GM12874 (cell line): ENCODE measurements around the gene KRTAP10-2.
"Not testable (repeated sequence)": the region's sequence is repeated elsewhere in the genome, so short reads cannot be mapped to it uniquely, and the experiment has no call there.

Source experiments
- TF ChIP-seq, protein P1 (sequence below): IDR thresholded peaks from 2 replicates; pipeline ENCODE4 v1.5.1; 2011; ENCODE audit warnings: low read depth, mild to moderate bottlenecking, control low read depth, low read length, moderate library complexity; ENCODE audit not compliant: insufficient read depth

Gene KRTAP10-2

GRCh38 chr21:44576025-44576420 lies 24.7 kb upstream of the KRTAP10-2 start:
- TF ChIP-seq, protein P1, sequence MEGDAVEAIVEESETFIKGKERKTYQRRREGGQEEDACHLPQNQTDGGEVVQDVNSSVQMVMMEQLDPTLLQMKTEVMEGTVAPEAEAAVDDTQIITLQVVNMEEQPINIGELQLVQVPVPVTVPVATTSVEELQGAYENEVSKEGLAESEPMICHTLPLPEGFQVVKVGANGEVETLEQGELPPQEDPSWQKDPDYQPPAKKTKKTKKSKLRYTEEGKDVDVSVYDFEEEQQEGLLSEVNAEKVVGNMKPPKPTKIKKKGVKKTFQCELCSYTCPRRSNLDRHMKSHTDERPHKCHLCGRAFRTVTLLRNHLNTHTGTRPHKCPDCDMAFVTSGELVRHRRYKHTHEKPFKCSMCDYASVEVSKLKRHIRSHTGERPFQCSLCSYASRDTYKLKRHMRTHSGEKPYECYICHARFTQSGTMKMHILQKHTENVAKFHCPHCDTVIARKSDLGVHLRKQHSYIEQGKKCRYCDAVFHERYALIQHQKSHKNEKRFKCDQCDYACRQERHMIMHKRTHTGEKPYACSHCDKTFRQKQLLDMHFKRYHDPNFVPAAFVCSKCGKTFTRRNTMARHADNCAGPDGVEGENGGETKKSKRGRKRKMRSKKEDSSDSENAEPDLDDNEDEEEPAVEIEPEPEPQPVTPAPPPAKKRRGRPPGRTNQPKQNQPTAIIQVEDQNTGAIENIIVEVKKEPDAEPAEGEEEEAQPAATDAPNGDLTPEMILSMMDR: no peak

- TF ChIP-seq, protein P1: no peak
Observed at GRCh38 chr21:44575307-44576024, 24.2 kb upstream of the KRTAP10-2 start.

DNA sequence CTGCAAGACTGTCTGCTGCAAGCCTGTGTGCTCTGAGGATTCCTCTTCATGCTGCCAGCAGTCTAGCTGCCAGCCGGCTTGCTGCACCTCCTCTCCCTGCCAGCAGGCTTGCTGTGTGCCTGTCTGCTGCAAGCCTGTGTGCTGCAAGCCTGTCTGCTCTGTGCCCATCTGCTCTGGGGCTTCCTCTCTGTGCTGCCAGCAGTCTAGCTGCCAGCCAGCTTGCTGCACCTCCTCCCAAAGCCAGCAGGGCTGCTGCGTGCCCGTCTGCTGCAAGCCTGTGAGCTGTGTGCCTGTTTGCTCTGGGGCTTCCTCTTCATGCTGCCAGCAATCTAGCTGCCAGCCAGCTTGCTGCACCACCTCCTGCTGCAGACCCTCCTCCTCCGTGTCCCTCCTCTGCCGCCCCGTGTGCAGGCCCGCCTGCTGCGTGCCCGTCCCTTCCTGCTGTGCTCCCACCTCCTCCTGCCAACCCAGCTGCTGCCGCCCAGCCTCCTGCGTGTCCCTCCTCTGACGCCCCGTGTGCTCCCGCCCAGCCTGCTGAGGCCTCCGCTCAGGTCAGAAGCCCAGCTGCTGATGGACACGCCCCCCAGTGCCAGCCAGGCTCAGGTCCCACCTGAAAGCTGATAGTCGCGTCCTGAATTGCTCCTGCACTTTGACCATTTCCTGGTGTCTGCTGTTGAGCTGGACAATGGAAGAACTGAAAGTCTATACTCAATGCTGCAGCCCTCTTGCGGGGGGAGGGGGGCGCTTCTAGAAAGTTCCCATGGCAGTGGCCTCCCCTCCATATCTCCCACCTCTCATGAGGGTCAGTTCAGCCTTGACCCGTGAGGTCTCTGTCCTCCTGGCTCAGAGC lies 23.4 kb upstream of the KRTAP10-2 start:
- TF ChIP-seq, protein P1: no peak

DNA sequence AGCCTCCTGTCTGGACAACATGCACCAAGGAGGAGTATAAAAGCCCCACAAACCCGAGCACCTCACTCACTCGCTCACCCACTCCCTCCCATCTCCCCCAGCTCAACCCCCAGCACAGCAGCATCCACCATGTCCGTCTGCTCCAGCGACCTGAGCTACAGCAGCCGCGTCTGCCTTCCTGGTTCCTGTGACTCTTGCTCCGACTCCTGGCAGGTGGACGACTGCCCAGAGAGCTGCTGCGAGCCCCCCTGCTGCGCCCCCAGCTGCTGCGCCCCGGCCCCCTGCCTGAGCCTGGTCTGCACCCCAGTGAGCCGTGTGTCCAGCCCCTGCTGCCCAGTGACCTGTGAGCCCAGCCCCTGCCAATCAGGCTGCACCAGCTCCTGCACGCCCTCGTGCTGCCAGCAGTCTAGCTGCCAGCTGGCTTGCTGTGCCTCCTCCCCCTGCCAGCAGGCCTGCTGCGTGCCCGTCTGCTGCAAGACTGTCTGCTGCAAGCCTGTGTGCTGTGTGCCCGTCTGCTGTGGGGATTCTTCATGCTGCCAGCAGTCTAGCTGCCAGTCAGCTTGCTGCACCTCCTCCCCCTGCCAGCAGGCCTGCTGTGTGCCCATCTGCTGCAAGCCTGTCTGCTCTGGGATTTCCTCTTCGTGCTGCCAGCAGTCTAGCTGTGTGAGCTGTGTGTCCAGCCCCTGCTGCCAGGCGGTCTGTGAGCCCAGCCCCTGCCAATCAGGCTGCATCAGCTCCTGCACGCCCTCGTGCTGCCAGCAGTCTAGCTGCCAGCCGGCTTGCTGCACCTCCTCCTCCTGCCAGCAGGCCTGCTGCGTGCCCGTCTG lies 22.5 kb upstream of the KRTAP10-2 start, which contains the start of gene KRTAP10-4:
TSS of gene KRTAP10-4 (plus strand) at position 100 of the 827 bp plus-strand sequence. CDS start at position 130, 30 bp downstream.
- TF ChIP-seq, protein P1: not testable (repeated sequence)

- TF ChIP-seq, protein P1: no peak
Observed at GRCh38 chr21:44572959-44573583, 21.8 kb upstream of the KRTAP10-2 start.

DNA sequence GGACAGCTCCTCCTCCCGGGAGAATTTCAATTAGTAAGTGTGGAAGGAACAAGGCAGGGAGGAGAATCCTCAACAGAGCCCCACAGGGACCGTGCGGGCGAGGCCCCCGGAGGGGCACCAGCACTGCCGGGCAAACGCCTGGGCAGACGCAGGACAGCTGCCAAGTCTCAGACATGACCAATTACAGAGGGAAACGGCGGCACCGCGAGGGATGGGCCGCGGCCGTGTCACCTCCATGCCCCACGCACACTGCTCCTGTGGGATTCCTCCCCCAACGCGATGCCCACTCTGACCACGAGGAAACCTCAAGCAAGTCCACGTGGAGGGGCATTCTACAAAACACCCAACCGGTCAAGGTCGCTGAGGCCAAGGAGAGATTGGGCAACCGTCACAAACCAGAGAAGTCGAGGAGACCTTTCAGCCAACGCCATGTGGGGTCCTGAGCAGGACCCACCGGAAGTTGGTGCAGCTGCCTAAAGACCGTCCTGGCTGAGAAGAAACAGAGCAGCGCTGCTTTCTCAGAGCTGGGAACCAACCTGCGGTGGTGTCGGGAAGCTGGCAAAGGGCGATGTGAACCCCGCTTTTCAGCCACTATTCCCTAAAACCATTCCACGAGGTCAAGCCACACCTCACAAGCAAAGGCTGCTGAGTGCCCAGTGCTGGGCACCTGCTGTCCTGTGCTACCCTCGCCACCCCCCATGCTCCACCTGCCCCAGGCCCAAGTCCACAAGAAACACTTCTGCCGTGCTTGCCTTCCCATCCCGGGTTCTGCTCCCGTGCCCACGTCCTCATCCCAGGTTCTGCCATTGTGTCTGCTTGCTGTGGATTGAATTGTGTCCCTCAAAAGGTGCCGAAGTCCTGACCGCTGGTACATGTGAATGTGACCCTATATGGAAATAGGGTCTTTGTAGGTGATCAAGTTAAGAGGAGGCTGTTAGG lies 20.8 kb upstream of the KRTAP10-2 start:
- TF ChIP-seq, protein P1: no peak
